ENCODE data around the gene ASIC3. TPM values are rescaled to one million over a fixed set of nuclear protein-coding genes. Genes with fewer than 3 reads are reported as not detected.

The ASIC3 gene
- total and polyA plus RNA-seq, 2 of the 8 experiments (the other 6 are each of a cell fraction or from before 2014, with no cell fraction given) = 1.6 to 1.9 TPM

DNA sequence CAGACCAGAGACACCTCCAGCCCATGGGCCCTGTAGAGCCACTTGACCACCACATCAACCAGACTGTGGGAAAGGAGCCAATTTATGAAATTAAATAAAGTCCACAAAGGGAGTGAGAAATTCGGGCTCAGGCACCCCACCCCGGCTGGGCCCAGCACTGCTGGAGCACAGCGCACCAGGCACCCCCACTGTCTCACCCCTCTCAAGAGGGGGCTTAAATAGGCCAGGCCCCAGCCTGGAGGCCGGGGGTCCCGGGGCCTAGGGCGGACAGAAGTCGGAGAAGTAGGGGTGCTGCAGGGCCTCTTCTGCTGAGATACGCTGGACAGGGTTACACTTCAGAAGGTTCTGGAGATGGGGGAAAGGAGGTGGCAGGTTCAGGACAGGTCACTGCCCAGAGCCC, 5.4 kb downstream of the ASIC3 start:
- H3K56ac ChIP-seq (replicated peaks; ENCODE audit: insufficient read length, low read depth, low read length) = no peak overlapping the region
- H3K4me1 ChIP-seq (replicated peaks in 1 of 4; ENCODE audit: control insufficient read depth in 3 of 4, insufficient read depth in 4 of 4, low read length in 3 of 4) = peaks cover 4 to 23% (median 13%) of the 10 kb centered on the region in 4 experiments
- H3K4me2 ChIP-seq (ENCODE audit: insufficient read depth in 1 of 2, low read depth in 2 of 2, low read length in 2 of 2) = no peak overlapping the region
- H2BK12ac ChIP-seq (ENCODE audit: low read depth, low read length) = no peak overlapping the region
- H3K4me3 ChIP-seq (ENCODE audit: extremely low read depth in 1 of 4, insufficient read depth in 2 of 4, low read depth in 3 of 4, low read length in 4 of 4) = no peak overlapping the region
- H2AFZ ChIP-seq (ENCODE audit: low read length) = no peak overlapping the region
- H4K5ac ChIP-seq (ENCODE audit: insufficient read length, low read depth, low read length) = no peak overlapping the region
- no peak for FAIRE-seq
- no peaks in the 10 kb centered on the region for H3K79me1 ChIP-seq (ENCODE audit: low read depth, low read length)
- DNase-seq (ENCODE audit: low read depth in 1 of 2, low spot score in 2 of 2) = no peak
- H3K79me2 ChIP-seq (ENCODE audit: control insufficient read depth in 1 of 2, insufficient read depth in 2 of 2, low read length in 2 of 2) = no peaks in the 10 kb centered on the region
- ChIA-PET CTCF (ENCODE audit: partially characterized antibody) (interaction anchor here (1.0 to 4.1 kb wide), 4 partner anchors 19 to 89 kb away, joined by 3 to 30 read pairs (median 7); no protein-coding TSS in a partner anchor), POLR2A (ENCODE audit: partially characterized antibody) (no interaction called here)
- H3K14ac ChIP-seq (ENCODE audit: insufficient read length) = no peak overlapping the region
- no peak overlapping the region for H3K27ac ChIP-seq (ENCODE audit: low read depth, low read length)
- no peak overlapping the region for H3K4ac ChIP-seq (replicated peaks; ENCODE audit: insufficient read length, low read depth, low read length)
- H3K9ac ChIP-seq (replicated peaks in 1 of 4; ENCODE audit: extremely low read depth in 1 of 4, low read depth in 3 of 4, low read length in 3 of 4) = no peak overlapping the region
- H2BK120ac ChIP-seq (replicated peaks; ENCODE audit: low read depth, low read length) = no peak overlapping the region
- peaks cover 0 to 16% of the 10 kb centered on the region in 2 experiments for H4K20me1 ChIP-seq (replicated peaks in 1 of 2; ENCODE audit: control insufficient read depth in 1 of 2, insufficient read depth in 2 of 2, low read length in 2 of 2)
- H2BK15ac ChIP-seq (ENCODE audit: low read length) = no peak overlapping the region
- H2BK20ac ChIP-seq (ENCODE audit: low read length) = no peak overlapping the region
- H3K23me2 ChIP-seq (ENCODE audit: low read depth, low read length) = peaks cover 14% of the 10 kb centered on the region
- H2BK5ac ChIP-seq (ENCODE audit: low read depth, low read length) = no peak overlapping the region
- H3K18ac ChIP-seq (ENCODE audit: extremely low read depth, low read length) = no peak overlapping the region
- 97% methylated on average over 4 of the region's 8 CpGs; no CpG with 5 or more reads in 1 of the 2 experiments for WGBS, 2 experiments (ENCODE audit: extremely low coverage in 1 of 2, insufficient coverage in 1 of 2, insufficient read length in 1 of 2, insufficient replicate concordance in 2 of 2, low coverage in 1 of 2, low lambda C conversion rate in 2 of 2, missing lambda C conversion rate in 1 of 2)
- no peak overlapping the region for H4K8ac ChIP-seq (ENCODE audit: extremely low read depth, insufficient read depth, low read length)
- H3K23ac ChIP-seq (ENCODE audit: insufficient read length) = no peak overlapping the region
- H3K27me3 ChIP-seq (replicated peaks in 1 of 4; ENCODE audit: control insufficient read depth in 3 of 4, extremely low read depth in 1 of 4, insufficient read depth in 3 of 4, low read length in 3 of 4) = peaks cover 4 to 34% (median 25%) of the 10 kb centered on the region in 4 experiments
- no peak overlapping the region for H2AK5ac ChIP-seq (ENCODE audit: low read depth, low read length)
- H4K91ac ChIP-seq (replicated peaks; ENCODE audit: insufficient read length, low read length) = no peak overlapping the region
- no peaks in the 10 kb centered on the region for H3K9me3 ChIP-seq (ENCODE audit: insufficient read depth in 2 of 2, low read depth in 1 of 2, low read length in 1 of 2)
- H3K36me3 ChIP-seq (ENCODE audit: control insufficient read depth in 2 of 4, insufficient read depth in 4 of 4, low read length in 3 of 4) = no peaks in the 10 kb centered on the region
- no peak for TF ChIP-seq CBX5 (IDR thresholded peaks at IDR 0.05; ENCODE audit: low read depth, low read length)
- no peak for TF ChIP-seq NANOG (IDR thresholded peaks at IDR 0.05; ENCODE audit: insufficient read depth, low read depth, low read length, poor library complexity, severe bottlenecking)
- TF ChIP-seq TAF1 (IDR thresholded peaks at IDR 0.05; ENCODE audit: low read depth, low read length) = no peak
- TF ChIP-seq BRCA1 (IDR thresholded peaks at IDR 0.05; ENCODE audit: low read depth, low read length) = no peak
- no peak for TF ChIP-seq TBP (IDR thresholded peaks at IDR 0.05; ENCODE audit: low read depth, low read length)
- no peak for TF ChIP-seq RBBP5 (IDR thresholded peaks at IDR 0.05; ENCODE audit: borderline replicate concordance, low read depth, low read length)
- TF ChIP-seq, protein P1, sequence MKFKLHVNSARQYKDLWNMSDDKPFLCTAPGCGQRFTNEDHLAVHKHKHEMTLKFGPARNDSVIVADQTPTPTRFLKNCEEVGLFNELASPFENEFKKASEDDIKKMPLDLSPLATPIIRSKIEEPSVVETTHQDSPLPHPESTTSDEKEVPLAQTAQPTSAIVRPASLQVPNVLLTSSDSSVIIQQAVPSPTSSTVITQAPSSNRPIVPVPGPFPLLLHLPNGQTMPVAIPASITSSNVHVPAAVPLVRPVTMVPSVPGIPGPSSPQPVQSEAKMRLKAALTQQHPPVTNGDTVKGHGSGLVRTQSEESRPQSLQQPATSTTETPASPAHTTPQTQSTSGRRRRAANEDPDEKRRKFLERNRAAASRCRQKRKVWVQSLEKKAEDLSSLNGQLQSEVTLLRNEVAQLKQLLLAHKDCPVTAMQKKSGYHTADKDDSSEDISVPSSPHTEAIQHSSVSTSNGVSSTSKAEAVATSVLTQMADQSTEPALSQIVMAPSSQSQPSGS (IDR thresholded peaks at IDR 0.05; ENCODE audit: low read length) = no peak
- no peak for TF ChIP-seq YY1 (IDR thresholded peaks at IDR 0.05; ENCODE audit: low read depth, low read length)
- TF ChIP-seq SP2 (IDR thresholded peaks at IDR 0.05; ENCODE audit: low read length) = no peak
